GM12878 (cell line): ENCODE results near the gene CYYR1. TPM values are rescaled to one million over a fixed set of nuclear protein-coding genes. Genes with fewer than 3 reads are reported as not detected.

Source experiments
- ATAC-seq: fragments of 200-7000 bp; cut with Tn5 transposase; 3 replicates; pipeline ENCODE4 v1.9.1; 2020; ENCODE audit warnings: mild to moderate bottlenecking, moderate library complexity
- BruUV-seq: library from RNA; stranded (reverse); fragments of 400-500 nt; replicated peaks from 2 replicates; lab custom pipeline; 2021; lab: Mats Ljungman, UMichigan
- CTCF ChIA-PET: fragments of 300-600 bp; sonication (Branson Sonifier 250); formaldehyde crosslinking; extraction: SDS; loops from one replicate; lab custom pipeline; 2021; ENCODE audit warnings: inconsistent platforms; lab: Yijun Ruan, JAX
- POLR2A ChIA-PET: fragments of 350-600 bp; formaldehyde crosslinking; extraction: SDS; loops from one replicate; lab custom pipeline; 2021; ENCODE audit warnings: inconsistent platforms; lab: Charles Lee
- RAD21 ChIA-PET: fragments of 300-600 bp; sonication (Branson Sonifier 250); formaldehyde crosslinking; loops from one replicate; lab custom pipeline; 2023; ENCODE audit warnings: antibody characterized with exemption; ENCODE audit not compliant: unreplicated experiment; lab: Charles Lee
- SMC1A ChIA-PET: fragments of 300-600 bp; sonication (Branson Sonifier 250); formaldehyde crosslinking; loops from one replicate; lab custom pipeline; 2023; ENCODE audit not compliant: unreplicated experiment, uncharacterized antibody; lab: Charles Lee
- DNase-seq: peaks from one replicate; pipeline ENCODE4 v3.0.0-alpha.2; 2011; ENCODE audit warnings: low read depth, low spot score
- FAIRE-seq: peaks from 3 replicates; lab custom pipeline; 2011; peaks lifted over from hg19 to GRCh38; lab: Jason Lieb, UNC
- H2AFZ ChIP-seq: 2 replicates; pipeline ENCODE4 v1.6.0; 2011; ENCODE audit warnings: low read depth, low read length, control low read depth; ENCODE audit not compliant: control insufficient read depth
- H3K27ac ChIP-seq: 2 replicates; pipeline ENCODE4 v1.5.1; 2011; ENCODE audit warnings: control low read depth; ENCODE audit not compliant: control insufficient read depth, insufficient read depth
- H3K27me3 ChIP-seq, 2 experiments: replicated peaks in 1 of 2; 2 replicates each; pipeline versions ENCODE4 v1.6.0 to v1.6.1; 2011; ENCODE audit warnings: low read length in 1 of 2; ENCODE audit not compliant: control insufficient read depth in 2 of 2, insufficient read depth in 2 of 2
- H3K36me3 ChIP-seq, 2 experiments: 2 replicates each; pipeline ENCODE4 v1.5.1; 2011; ENCODE audit warnings: low read length in 1 of 2; ENCODE audit not compliant: control insufficient read depth in 2 of 2, insufficient read depth in 2 of 2
- H3K4me1 ChIP-seq: 2 replicates; pipeline ENCODE4 v1.6.1; 2011; ENCODE audit warnings: mild to moderate bottlenecking, low read length, moderate library complexity, mixed read lengths; ENCODE audit not compliant: control insufficient read depth, insufficient read depth
- H3K4me2 ChIP-seq: 2 replicates; pipeline ENCODE4 v1.6.0; 2011; ENCODE audit warnings: control low read depth; ENCODE audit not compliant: control insufficient read depth, insufficient read depth
- H3K4me3 ChIP-seq: fragments of 200-600 bp; sonication (generic); 2 replicates; pipeline ENCODE4 v1.5.1; 2016
- H3K79me2 ChIP-seq: 2 replicates; pipeline ENCODE4 v1.6.0; 2011; ENCODE audit warnings: low read length; ENCODE audit not compliant: control insufficient read depth, insufficient read depth
- H3K9ac ChIP-seq: 2 replicates; pipeline ENCODE4 v1.8.0; 2011; ENCODE audit warnings: low read length, control low read depth, mixed read lengths; ENCODE audit not compliant: control insufficient read depth, insufficient read depth
- H3K9me3 ChIP-seq: replicated peaks from 3 replicates; pipeline ENCODE4 v1.5.1; 2011; ENCODE audit warnings: mild to moderate bottlenecking, low read length; ENCODE audit not compliant: control insufficient read depth, insufficient read depth
- H4K20me1 ChIP-seq: 2 replicates; pipeline ENCODE4 v1.6.0; 2011; ENCODE audit not compliant: control insufficient read depth, insufficient read depth
- EZH2 ChIP-seq: IDR thresholded peaks from 2 replicates; pipeline ENCODE4 v1.6.1; 2012; ENCODE audit warnings: low read depth, mild to moderate bottlenecking, control low read depth, inconsistent platforms, low read length, borderline replicate concordance; ENCODE audit not compliant: control insufficient read depth
- REST ChIP-seq: IDR thresholded peaks from 2 replicates; pipeline ENCODE4 v1.6.1; 2012; ENCODE audit warnings: mild to moderate bottlenecking, low read depth, low read length
- SMAD1 ChIP-seq: fragments of 450-650 bp; IDR thresholded peaks from 2 replicates; pipeline ENCODE4 v1.6.1; 2018; ENCODE audit warnings: mild to moderate bottlenecking, low read depth; ENCODE audit not compliant: partially characterized antibody
- SMARCA5 ChIP-seq: fragments of 450-650 bp; IDR thresholded peaks from 2 replicates; pipeline ENCODE4 v1.6.1; 2017; ENCODE audit warnings: mild to moderate bottlenecking
- ZBTB11 ChIP-seq: fragments of 450-650 bp; formaldehyde crosslinking; IDR thresholded peaks from 2 replicates; pipeline ENCODE4 v1.5.0; 2022; ENCODE audit warnings: mild to moderate bottlenecking, missing genetic modification characterization
- ZBTB4 ChIP-seq: fragments of 450-650 bp; formaldehyde crosslinking; IDR thresholded peaks from 2 replicates; pipeline ENCODE4 v1.4.0; 2022; ENCODE audit warnings: mild to moderate bottlenecking, moderate library complexity
- WGBS: methylation state at CpG from one replicate; pipeline ENCODE4 v1.1.6; 2016; ENCODE audit warnings: low lambda C conversion rate; ENCODE audit not compliant: insufficient replicate concordance, insufficient coverage; ENCODE audit errors: missing lambda C conversion rate; 5-methylcytosine and 5-hydroxymethylcytosine counted together
- in situ Hi-C: fragments of 300-500 bp; cut with MboI; formaldehyde crosslinking; loops from 9 replicates; pipeline ENCODE4 v1.14.3; 2018; ENCODE audit warnings: mixed read lengths
- intact Hi-C: fragments of 100-400 bp; cut with micrococcal nuclease; formaldehyde crosslinking; loops from one replicate; pipeline ENCODE4 v1.14.2; 2022; ENCODE audit not compliant: unreplicated experiment
- polyA plus RNA-seq, 11 experiments: library from polyadenylated mRNA; depleted of rRNA in 4 of 11; unstranded in 6 of 11; stranded (reverse) in 5 of 11; fragments of >200 nt; fragmentation: Nextera tagmentation in 4 of 11; fragmentation: Illumina TruSeq in 1 of 11; extraction: Ambion mirVana in 4 of 11; extraction: Trizol in 1 of 11; gene quantifications; 1 replicate in 1 of 11; 2 replicates in 10 of 11; pipeline versions ENCODE4 v1.2.1 to v1.2.3, GENCODE V29; 2011 to 2016; ENCODE audit warnings: inconsistent platforms in 2 of 11, missing spikeins in 2 of 11, low read depth in 1 of 11
- total RNA-seq, 4 experiments: library from RNA; depleted of rRNA in 3 of 4; stranded (reverse); fragments of >200 nt in 3 of 4; fragmentation: Illumina TruSeq in 1 of 4; extraction: Trizol in 1 of 4; gene quantifications; 2 replicates each; pipeline versions ENCODE4 v1.2.1 to v1.2.3, GENCODE V29; 2013 to 2021

Gene CYYR1
- total and polyA plus RNA-seq, 10 of the 15 experiments (the other 5 are each of a cell fraction or from before 2014, with no cell fraction given): 0.11 to 0.13 TPM; not detected in 8

GRCh38 chr21:26513212-26513611, 59.9 kb downstream of the CYYR1 start:
- Histone ChIP-seq H3K4me3 (no peak overlapping the region), H3K9me3 (no peaks in the 10 kb centered on the region; the same call in 2 of the 3 replicates), H2AFZ (no peak overlapping the region), H3K27ac (no peak overlapping the region), H3K4me2 (no peak overlapping the region), H3K79me2 (no peaks in the 10 kb centered on the region), H3K27me3 (no peaks in the 10 kb centered on the region), H3K36me3 (no peaks in the 10 kb centered on the region), H4K20me1 (no peaks in the 10 kb centered on the region), H3K9ac (no peak overlapping the region), H3K4me1 (no peaks in the 10 kb centered on the region)
- 4% methylated on average over 1 of the region's 1 CpG for WGBS
- no TSS peak for BruUV-seq
- ChIA-PET RAD21 (no interaction called here), POLR2A (no interaction called here), CTCF (no interaction called here), SMC1A (no interaction called here)
- no peak for DNase-seq
- TF ChIP-seq SMARCA5 (no peak), SMAD1 (no peak)
- intact Hi-C loops: no loop called here
- ATAC-seq: no peak
- in situ Hi-C loops: no loop called here
- no peak for FAIRE-seq

GRCh38 chr21:26512664-26513063, 60.4 kb downstream of the CYYR1 start:
- FAIRE-seq (no peak), ATAC-seq (no peak), DNase-seq (no peak)
- intact Hi-C loops (no loop called here), in situ Hi-C loops (no loop called here)
- Histone ChIP-seq H4K20me1 (no peaks in the 10 kb centered on the region), H3K27ac (no peak overlapping the region), H3K4me2 (no peak overlapping the region), H3K4me1 (no peaks in the 10 kb centered on the region), H3K79me2 (no peaks in the 10 kb centered on the region), H3K36me3 (no peaks in the 10 kb centered on the region), H2AFZ (no peak overlapping the region), H3K27me3 (no peaks in the 10 kb centered on the region), H3K4me3 (no peak overlapping the region), H3K9ac (no peak overlapping the region), H3K9me3 (no peaks in the 10 kb centered on the region; the same call in 2 of the 3 replicates)
- SMC1A ChIA-PET: no interaction called here
- CTCF ChIA-PET: no interaction called here
- no TSS peak for BruUV-seq
- POLR2A ChIA-PET: no interaction called here
- RAD21 ChIA-PET: no interaction called here
- WGBS: 23% methylated on average over 5 of the region's 5 CpGs
- no peak for TF ChIP-seq ZBTB4 (CRISPR knock-in tag)
- TF ChIP-seq REST: no peak
- TF ChIP-seq ZBTB11: no peak
- no peak for TF ChIP-seq EZH2
